ENCODE measurements around the gene REPS1.

REPS1 gene

GRCh38 chr6:138909511-138909910, 78.5 kb downstream of the REPS1 start:
- DNase-seq, result no peak
- TF ChIP-seq GATA1 (IDR thresholded peaks at IDR 0.05; ENCODE audit: low read depth, low read length), result no peak
- TF ChIP-seq POLR2A (IDR thresholded peaks at IDR 0.05; ENCODE audit: low read length), result no peak

GRCh38 chr6:138907167-138907566, 80.9 kb downstream of the REPS1 start:
- TF ChIP-seq GATA1 (IDR thresholded peaks at IDR 0.05; ENCODE audit: low read depth, low read length) (no peak), POLR2A (IDR thresholded peaks at IDR 0.05; ENCODE audit: low read length) (no peak)
- no peak for DNase-seq

GRCh38 chr6:138897031-138897430, 91.0 kb downstream of the REPS1 start:
- TF ChIP-seq POLR2A (IDR thresholded peaks at IDR 0.05; ENCODE audit: low read length) (no peak), GATA1 (IDR thresholded peaks at IDR 0.05; ENCODE audit: low read depth, low read length) (no peak)
- no peak for DNase-seq

GRCh38 chr6:138896104-138896756, 91.8 kb downstream of the REPS1 start:
- no peak for DNase-seq
- TF ChIP-seq GATA1 (IDR thresholded peaks at IDR 0.05; ENCODE audit: low read depth, low read length) (no peak), POLR2A (IDR thresholded peaks at IDR 0.05; ENCODE audit: low read length) (no peak)

- TF ChIP-seq GATA1 (IDR thresholded peaks at IDR 0.05; ENCODE audit: low read depth, low read length) (no peak), POLR2A (IDR thresholded peaks at IDR 0.05; ENCODE audit: low read length) (no peak)
- DNase-seq, result no peak
These were observed 96.6 kb downstream of the REPS1 start for GRCh38 chr6:138891255-138891986.

GRCh38 chr6:138885156-138885819, 102.8 kb downstream of the REPS1 start:
- DNase-seq, result no peak
- TF ChIP-seq POLR2A (IDR thresholded peaks at IDR 0.05; ENCODE audit: low read length) (no peak), GATA1 (IDR thresholded peaks at IDR 0.05; ENCODE audit: low read depth, low read length) (no peak)

- no peak for DNase-seq
- TF ChIP-seq POLR2A (IDR thresholded peaks at IDR 0.05; ENCODE audit: low read length), result no peak
- no peak for TF ChIP-seq GATA1 (IDR thresholded peaks at IDR 0.05; ENCODE audit: low read depth, low read length)
These were observed 105.6 kb downstream of the REPS1 start for GRCh38 chr6:138882369-138883017.

GRCh38 chr6:138873191-138873590, 114.9 kb downstream of the REPS1 start:
- TF ChIP-seq POLR2A (IDR thresholded peaks at IDR 0.05; ENCODE audit: low read length), result no peak
- TF ChIP-seq GATA1 (IDR thresholded peaks at IDR 0.05; ENCODE audit: low read depth, low read length), result no peak
- DNase-seq, result no peak

- no peak for DNase-seq
- TF ChIP-seq POLR2A (IDR thresholded peaks at IDR 0.05; ENCODE audit: low read length) (no peak), GATA1 (IDR thresholded peaks at IDR 0.05; ENCODE audit: low read depth, low read length) (no peak)
These were observed 118.7 kb downstream of the REPS1 start for GRCh38 chr6:138869398-138869797.

GRCh38 chr6:138868181-138868580, 119.9 kb downstream of the REPS1 start:
- TF ChIP-seq GATA1 (IDR thresholded peaks at IDR 0.05; ENCODE audit: low read depth, low read length) (no peak), POLR2A (IDR thresholded peaks at IDR 0.05; ENCODE audit: low read length) (no peak)
- no peak for DNase-seq

- no peak for DNase-seq
- TF ChIP-seq GATA1 (IDR thresholded peaks at IDR 0.05; ENCODE audit: low read depth, low read length) (no peak), POLR2A (IDR thresholded peaks at IDR 0.05; ENCODE audit: low read length) (no peak)
These were observed 122.5 kb downstream of the REPS1 start for GRCh38 chr6:138865480-138866109.

- TF ChIP-seq GATA1 (IDR thresholded peaks at IDR 0.05; ENCODE audit: low read depth, low read length) (no peak), POLR2A (IDR thresholded peaks at IDR 0.05; ENCODE audit: low read length) (no peak)
- no peak for DNase-seq
These were observed 123.6 kb downstream of the REPS1 start for GRCh38 chr6:138864343-138864890.

- no peak for TF ChIP-seq POLR2A (IDR thresholded peaks at IDR 0.05; ENCODE audit: low read length)
- DNase-seq, result no peak
These were observed 124.7 kb downstream of the REPS1 start for GRCh38 chr6:138863321-138863720.

Measured in erythroblast (primary cell).